GM18870 (cell line): ENCODE measurements around the gene CYFIP1.

Experiments
- ATAC-seq: cut with Tn5 transposase; IDR thresholded peaks from one replicate; pipeline ENCODE4 v1.9.1; 2021; ENCODE audit warnings: moderate library complexity; ENCODE audit not compliant: unreplicated experiment

The CYFIP1 gene

DNA sequence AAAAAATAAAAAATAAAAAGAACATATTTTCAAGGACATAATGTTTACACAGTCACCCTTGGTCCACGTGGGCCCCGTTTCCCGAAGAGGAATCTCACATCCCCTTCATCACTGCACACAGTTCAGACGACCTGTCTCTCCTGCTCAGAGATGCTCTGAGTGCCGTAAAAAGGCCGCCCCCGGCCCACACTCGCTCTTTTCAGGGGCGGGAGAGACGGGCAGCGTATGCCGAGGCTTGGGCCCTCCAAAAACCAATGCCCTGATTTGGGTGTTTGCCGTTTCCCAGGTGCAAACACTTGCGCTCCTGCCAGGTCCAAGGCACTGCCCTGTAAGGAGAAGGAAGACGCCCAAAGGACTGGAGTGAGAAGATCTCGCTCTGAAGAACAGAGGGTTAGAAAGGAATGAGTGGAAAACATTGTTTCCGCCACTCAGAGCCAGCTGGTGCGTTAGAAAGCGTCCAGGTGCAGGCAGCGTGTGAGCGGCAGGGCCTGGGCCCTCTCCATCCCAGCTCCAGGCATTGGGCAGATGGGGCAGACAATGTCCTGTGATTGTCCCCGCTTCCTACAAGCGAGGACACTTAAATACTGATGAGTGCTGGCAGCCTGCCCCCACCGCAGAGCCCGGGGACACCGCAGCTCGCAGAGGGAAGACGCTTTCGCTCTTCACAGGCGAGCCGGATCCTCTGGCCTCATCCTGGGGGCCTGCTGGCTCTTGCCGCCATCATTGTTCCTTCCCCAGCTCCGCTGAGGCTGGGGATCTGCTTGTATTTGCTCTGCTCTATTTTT is 88.5 kb downstream of the CYFIP1 start:
- no peak for ATAC-seq

DNA sequence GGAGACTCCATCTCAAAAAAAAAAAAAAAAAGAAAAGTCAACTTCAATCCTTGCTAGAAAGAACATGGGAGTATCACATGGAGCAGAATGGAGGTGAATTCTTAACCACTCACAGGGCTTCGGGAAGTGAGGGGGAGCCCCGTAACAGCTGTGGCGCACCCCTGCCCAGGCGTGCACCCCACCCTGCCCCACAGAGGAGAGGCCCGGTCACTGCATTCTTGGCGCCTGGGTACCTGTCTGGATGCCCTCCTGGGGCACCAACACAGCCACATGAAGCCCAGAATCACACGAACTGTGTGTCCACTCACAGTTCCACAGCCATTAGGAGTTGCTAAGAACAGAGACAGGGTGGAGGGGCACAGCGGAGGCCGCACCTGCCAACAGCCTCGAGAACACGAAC is 89.9 kb downstream of the CYFIP1 start:
- ATAC-seq = no peak

DNA sequence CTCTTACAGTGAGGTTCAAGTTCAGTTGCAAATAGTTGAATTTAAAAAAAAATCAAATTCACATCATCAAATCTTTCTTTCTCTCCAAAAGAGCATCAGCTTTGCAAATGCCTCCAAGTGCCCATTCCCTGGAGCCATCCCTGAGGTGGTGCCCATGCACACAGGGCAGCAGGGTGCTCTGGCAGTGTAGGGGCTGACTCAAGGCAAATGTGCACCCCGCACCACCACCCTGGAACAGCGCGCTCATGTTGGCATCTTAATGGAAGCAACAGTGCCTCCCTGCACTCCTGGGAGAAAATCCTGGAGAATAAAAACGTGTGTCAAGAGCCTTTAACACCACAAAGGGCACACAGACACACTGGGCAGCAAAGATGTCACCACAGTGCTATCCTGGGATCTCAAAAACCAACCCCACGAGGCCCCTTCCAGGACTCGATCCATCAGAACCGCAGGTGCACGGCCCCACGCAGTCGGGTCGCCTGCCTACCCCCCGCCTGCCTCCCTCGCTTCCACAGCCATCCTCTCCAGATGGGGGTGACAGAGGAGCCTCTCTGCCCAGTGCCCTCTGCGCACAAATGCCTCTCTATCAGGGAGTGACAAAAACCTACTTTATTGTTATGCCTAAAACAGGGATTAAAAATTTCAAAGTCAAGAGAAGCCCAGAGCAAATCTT is 90.9 kb downstream of the CYFIP1 start:
- ATAC-seq = no peak

- ATAC-seq = no peak
Measured at GRCh38 chr15:22888120-22888859, 91.9 kb downstream of the CYFIP1 start.

DNA sequence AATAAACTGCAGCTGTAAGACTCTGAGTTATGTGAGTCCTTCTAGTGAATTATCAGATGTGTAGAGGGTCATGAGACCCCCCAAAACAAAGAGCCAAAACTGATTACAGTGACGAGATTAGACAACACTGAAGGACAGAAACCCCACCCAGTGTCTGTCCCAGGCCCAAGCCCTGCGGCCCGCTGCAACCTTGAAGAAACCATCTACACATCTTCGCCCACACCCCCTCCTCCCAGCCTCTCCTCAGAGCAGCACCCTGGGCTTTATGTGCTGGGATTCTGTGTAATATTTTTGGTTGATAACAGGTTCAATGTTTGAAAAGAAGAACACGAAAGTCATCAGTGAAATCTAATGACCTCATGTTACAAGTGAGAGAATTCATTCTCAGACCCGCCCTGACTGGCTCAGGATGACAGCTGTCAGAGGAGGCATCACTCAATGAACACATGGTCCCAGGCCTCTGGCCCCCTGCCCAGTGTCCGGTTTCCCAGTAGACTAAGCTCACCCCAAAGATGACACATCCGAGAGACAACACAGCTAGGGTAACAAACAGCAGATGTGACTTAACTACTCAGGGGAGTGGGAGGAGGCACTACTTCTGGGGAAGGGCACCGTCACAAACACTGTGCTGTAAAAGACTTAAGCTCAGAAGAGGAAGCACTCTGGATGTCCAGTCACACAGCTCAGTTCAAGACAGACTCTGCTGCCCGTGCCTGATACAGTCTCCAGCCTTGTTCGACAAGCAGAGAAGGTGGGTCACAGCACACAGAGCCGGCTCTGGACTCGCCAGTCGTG is 92.8 kb downstream of the CYFIP1 start:
- ATAC-seq = no peak

DNA sequence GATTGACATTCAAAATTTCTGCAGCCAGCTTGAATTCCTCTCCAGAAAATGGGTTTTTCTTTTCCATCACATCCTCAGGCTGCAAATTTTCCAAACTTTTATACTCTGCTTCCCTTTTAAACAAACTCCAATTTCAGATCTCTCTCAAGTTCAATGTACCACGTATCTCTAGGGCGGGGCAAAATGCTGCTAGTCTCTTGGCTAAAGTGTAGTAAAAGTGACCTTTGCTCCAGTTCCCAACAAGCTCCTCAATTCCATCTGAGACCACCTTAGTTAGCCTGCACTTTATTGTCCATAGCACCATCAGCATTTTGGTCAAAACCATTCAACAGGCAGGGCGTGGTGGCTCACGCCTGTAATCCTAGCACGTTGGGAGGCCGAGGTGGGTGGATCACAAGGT is 95.0 kb downstream of the CYFIP1 start:
- ATAC-seq = no peak

DNA sequence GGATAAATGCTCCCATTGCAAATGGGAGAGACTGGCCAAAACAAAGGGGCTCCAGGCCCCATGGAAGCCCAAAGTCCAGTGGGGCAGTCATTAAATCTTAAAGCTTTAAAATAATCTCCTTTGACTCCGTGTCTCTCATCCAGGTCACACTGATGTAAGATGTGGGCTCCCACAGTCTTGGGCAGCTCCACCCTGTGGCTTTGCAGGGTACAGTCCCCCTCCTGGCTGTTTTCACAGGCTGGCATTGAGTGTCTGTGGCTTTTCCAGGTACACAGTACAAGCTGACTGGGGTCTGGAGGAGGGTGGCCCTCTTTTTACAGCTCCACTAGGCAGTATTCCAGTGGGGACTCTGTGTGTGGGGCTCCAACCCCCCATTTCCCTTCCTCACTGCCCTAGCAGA is 95.8 kb downstream of the CYFIP1 start:
- ATAC-seq = no peak

GRCh38 chr15:22883196-22883595 is 97.0 kb downstream of the CYFIP1 start:
- no peak for ATAC-seq

DNA sequence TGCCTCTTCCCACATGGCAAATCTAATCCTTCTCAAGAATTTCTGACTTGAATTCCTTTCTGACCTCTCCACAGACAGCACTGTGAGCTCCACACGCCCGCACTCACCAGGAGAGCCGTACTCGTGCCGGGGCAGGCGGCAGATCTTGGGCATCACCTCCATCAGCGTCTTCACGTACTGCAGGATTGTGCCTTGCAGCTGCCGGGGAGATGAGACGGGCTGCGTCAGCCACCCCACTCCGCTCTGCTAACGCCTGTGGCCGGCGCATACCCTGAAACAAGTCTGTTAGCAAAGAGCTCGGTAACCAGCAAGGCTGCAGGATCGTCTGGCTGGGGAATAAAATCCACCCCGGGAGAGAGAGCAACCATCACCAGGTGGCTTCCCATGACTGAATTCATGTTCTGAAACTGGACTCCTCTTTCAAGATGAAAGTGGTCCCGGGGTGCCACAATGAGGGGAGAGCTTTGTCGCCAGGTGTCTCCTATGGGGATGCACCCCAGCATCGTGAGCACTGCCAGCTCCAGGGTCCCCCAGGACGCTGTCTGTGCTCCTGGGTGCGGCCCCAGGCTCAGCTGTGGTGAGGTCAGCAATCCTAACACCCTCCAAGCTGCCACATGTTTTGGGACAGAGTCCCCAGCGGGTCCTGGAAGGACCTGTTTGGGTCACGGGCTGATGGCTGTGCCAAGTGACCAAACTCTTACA is 98.3 kb downstream of the CYFIP1 start:
- no peak for ATAC-seq

- no peak for ATAC-seq
Measured at GRCh38 chr15:22880981-22881738, 99.0 kb downstream of the CYFIP1 start.

- ATAC-seq = no peak
Measured at GRCh38 chr15:22880068-22880980, 99.8 kb downstream of the CYFIP1 start.

DNA sequence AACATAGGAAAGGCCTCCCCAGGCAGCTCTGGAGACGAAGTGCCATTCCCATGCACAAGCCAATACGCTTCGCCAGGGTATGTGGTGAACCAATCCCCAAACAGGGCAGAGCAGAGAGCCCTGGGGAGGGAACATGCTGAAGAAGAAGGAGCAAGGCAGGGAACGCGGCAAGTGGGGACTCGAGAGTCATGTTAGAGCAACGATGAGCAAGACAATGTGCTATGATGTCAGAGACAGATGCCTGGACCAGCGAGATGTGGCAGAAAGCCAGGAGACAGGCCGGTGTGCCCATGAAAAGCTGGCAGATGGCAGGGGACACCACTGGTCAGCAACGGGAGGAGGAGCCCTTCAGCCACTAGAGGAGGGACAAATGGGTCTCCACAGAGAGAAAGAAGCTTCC is 102.1 kb downstream of the CYFIP1 start:
- ATAC-seq = no peak

- ATAC-seq = no peak
Measured at GRCh38 chr15:22877607-22878006, 102.6 kb downstream of the CYFIP1 start.

- ATAC-seq = no peak
Measured at GRCh38 chr15:22877117-22877516, 103.1 kb downstream of the CYFIP1 start.

DNA sequence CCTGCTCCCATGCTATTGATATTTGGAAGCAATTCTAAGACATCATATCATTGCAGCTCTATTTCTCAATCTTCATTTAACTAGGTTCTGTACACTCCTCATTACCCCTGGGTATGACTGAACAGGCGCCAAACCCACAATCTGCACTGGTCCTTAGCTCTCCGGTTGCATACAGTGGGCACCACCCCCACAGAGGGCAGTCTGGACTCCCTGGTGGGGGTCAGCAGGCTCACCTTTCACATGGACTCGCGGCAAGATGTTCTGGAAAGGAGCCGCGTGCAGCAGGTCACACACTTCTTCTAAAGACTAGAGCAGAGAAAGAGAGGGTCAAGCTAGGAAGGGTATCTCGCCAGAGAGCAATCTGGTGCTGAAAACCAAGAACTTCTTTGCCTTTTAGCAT is 105.2 kb downstream of the CYFIP1 start:
- no peak for ATAC-seq

DNA sequence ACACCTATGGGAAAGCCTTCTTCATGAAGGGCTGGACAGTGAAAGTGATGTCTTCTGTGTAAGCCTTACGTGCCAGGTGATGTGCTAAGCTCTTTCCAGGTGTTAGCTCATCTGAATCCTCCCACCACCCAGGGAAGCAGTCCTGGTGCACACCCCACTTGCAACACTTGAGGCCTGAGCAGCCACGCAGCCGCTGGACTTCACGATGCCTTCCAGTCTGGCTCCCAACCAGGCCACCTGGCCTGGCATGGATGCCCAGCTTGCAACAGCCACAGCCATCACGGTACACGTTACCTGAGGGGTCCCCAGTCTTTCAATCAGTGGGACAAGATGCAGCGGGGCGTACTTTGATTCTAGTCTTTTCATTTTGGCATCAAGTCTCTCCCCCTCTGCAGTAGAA is 105.9 kb downstream of the CYFIP1 start:
- ATAC-seq = no peak

- no peak for ATAC-seq
Measured at GRCh38 chr15:22873841-22874240, 106.3 kb downstream of the CYFIP1 start.

DNA sequence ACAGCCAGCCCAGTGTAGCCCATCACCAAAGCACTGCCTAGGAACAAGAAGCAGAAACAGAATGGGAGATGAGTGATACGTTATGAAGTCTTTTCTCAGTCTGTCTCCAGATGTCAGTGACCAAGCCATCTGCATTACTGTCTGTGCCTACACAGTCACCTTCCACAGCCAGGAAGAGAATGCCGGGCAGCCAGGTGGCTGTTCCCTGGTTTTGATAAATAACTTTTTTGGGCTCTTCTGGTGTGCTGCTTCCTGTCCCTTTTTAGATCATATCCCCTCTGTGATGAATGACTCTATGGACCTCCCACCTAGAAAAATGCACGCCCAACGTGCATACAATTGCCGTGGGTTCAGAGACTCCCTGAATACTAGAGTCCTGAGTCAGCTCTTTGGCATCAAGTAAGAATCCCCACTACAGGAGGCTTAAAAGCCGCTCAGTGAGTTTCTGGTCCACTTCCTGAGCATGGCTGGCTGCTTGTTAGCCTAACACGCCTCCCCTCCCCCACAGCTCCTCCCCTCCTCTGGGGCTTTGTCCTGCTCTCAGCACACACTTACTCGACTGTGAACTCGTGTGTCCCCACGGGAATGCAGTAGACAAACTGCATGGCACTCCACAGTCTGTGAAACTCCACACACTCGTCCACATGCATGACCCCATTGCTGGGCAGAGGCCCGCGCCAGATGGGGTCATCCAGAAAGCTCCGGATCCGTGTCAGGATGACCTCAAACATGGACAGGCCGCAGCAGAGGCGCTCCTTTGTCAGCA is 107.0 kb downstream of the CYFIP1 start:
- ATAC-seq = no peak
